CD4-positive, alpha-beta memory T cell (primary cell): Measurements from ENCODE around the gene TTC33. TPM values are rescaled to one million over a fixed set of nuclear protein-coding genes. Genes with fewer than 3 reads are reported as not detected.
"Not testable (repeated sequence)": the region's sequence is repeated elsewhere in the genome, so short reads cannot be mapped to it uniquely, and the experiment has no call there.

Experiments
- CTCF ChIA-PET: fragments of 350-600 bp; sonication (Branson Sonifier 250); formaldehyde crosslinking; loops from one replicate; lab custom pipeline; 2021; ENCODE audit warnings: inconsistent platforms; ENCODE audit not compliant: partially characterized antibody; lab: Charles Lee
- POLR2A ChIA-PET: fragments of 350-600 bp; sonication (Branson Sonifier 250); formaldehyde crosslinking; loops from one replicate; lab custom pipeline; 2021; ENCODE audit not compliant: partially characterized antibody; lab: Charles Lee
- DNase-seq, 5 donors: peaks; one replicate each; pipeline versions ENCODE4 v3.0.0 to v3.0.0-alpha.2; 2020 to 2022; ENCODE audit warnings: mixed read lengths in 1 of 5
- H3K27ac ChIP-seq: one replicate; pipeline ENCODE4 v1.7.0; 2013; ENCODE audit warnings: low read depth, low read length
- H3K27me3 ChIP-seq: 2 replicates; pipeline ENCODE4 v1.7.0; 2013; ENCODE audit warnings: mild to moderate bottlenecking, low read length, moderate library complexity; ENCODE audit not compliant: insufficient read depth
- H3K36me3 ChIP-seq: 2 replicates; pipeline ENCODE4 v1.7.0; 2013; ENCODE audit warnings: mild to moderate bottlenecking, low read length, moderate library complexity; ENCODE audit not compliant: insufficient read depth
- H3K4me1 ChIP-seq: 2 replicates; pipeline ENCODE4 v1.7.0; 2013; ENCODE audit warnings: mild to moderate bottlenecking, low read length, moderate library complexity; ENCODE audit not compliant: insufficient read depth
- H3K4me3 ChIP-seq, 2 donors: one replicate each; pipeline ENCODE4 v1.7.0; 2013; ENCODE audit warnings: low read length in 2 of 2, mild to moderate bottlenecking in 1 of 2
- H3K9me3 ChIP-seq, 2 donors: one replicate each; pipeline ENCODE4 v1.7.0; 2013; ENCODE audit warnings: low read length in 2 of 2, control low read depth in 1 of 2; ENCODE audit not compliant: control insufficient read depth in 1 of 2
- H3K27ac Mint-ChIP-seq, 7 donors: one replicate each; pipeline ENCODE4 v1.8.0; 2020 to 2021; ENCODE audit warnings: mixed read lengths in 7 of 7, mild to moderate bottlenecking in 6 of 7, inconsistent platforms in 3 of 7, moderate library complexity in 3 of 7
- H3K27me3 Mint-ChIP-seq, 2 donors: one replicate each; pipeline ENCODE4 v1.8.0; 2020 to 2021; ENCODE audit warnings: mixed read lengths in 2 of 2
- H3K36me3 Mint-ChIP-seq, 2 donors: one replicate each; pipeline ENCODE4 v1.8.0; 2020 to 2021; ENCODE audit warnings: mixed read lengths in 2 of 2, inconsistent platforms in 1 of 2, mild to moderate bottlenecking in 1 of 2
- H3K4me1 Mint-ChIP-seq, 4 donors: one replicate each; pipeline ENCODE4 v1.8.0; 2020 to 2021; ENCODE audit warnings: mixed read lengths in 4 of 4, mild to moderate bottlenecking in 1 of 4
- H3K4me3 Mint-ChIP-seq, 8 donors: one replicate each; pipeline ENCODE4 v1.8.0; 2020 to 2021; ENCODE audit warnings: mixed read lengths in 8 of 8, mild to moderate bottlenecking in 7 of 8, moderate library complexity in 6 of 8, inconsistent platforms in 3 of 8
- H3K9me3 Mint-ChIP-seq, 8 donors: one replicate each; pipeline ENCODE4 v1.8.0; 2020 to 2021; ENCODE audit warnings: mixed read lengths in 8 of 8, mild to moderate bottlenecking in 5 of 8, inconsistent platforms in 3 of 8, moderate library complexity in 1 of 8
- intact Hi-C: fragments of 100-400 bp; cut with micrococcal nuclease; formaldehyde crosslinking; loops from one replicate; pipeline ENCODE4 v1.15.1; 2023
- polyA plus RNA-seq, 2 donors: library from polyadenylated mRNA; unstranded; fragments of 300-500 nt; fragmentation: Illumina TruSeq; gene quantifications; one replicate each; pipeline ENCODE4 v1.2.3, GENCODE V29; 2021
- total RNA-seq, 2 experiments: library from RNA; stranded (reverse); gene quantifications; one replicate each; pipeline ENCODE4 v1.2.3, GENCODE V29; 2021

The TTC33 gene
- total and polyA plus RNA-seq, 4 experiments from 2014 or later, result 13.2 to 17.2 (median 15.7) TPM

DNA sequence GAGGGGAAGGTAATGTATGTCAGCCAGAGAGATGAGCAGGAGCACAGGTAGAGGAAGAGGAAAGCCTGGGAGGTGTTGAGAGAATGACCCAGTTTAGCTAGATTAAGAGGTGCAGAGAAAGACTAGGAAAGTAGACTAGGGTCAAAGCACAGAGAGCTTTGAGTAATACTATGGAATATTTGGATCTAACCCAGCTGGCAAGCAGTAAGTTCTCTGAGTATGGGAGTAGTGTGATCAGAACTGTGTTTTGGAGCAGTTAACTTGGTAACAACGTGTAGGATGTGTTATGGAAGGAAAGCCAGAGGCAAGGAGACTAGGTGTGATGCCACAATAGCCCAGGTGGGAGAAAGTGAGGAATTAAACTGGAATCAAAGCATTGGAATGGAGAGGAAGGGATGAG is 160.9 kb downstream of the TTC33 start:
- ChIA-PET POLR2A (no interaction called here), CTCF (interaction anchor here (0.6 kb wide), 1 partner anchor 255 kb away, joined by 5 read pairs; no protein-coding TSS in a partner anchor)
- no peak overlapping the region for H3K4me3 Mint-ChIP-seq
- no peaks in the 10 kb centered on the region for H3K9me3 ChIP-seq
- peaks cover 23 to 50% (median 36%) of the 10 kb centered on the region in 4 donors for H3K4me1 Mint-ChIP-seq
- H3K27ac ChIP-seq, result no peak overlapping the region
- H3K27ac Mint-ChIP-seq, result peak overlapping the region in 3 of 7 donors; percentile 19 to 64 (median 54)
- H3K36me3 ChIP-seq, result no peaks in the 10 kb centered on the region
- no peak overlapping the region for H3K4me3 ChIP-seq
- no peaks in the 10 kb centered on the region for H3K9me3 Mint-ChIP-seq
- intact Hi-C loops, result no loop called here
- no peaks in the 10 kb centered on the region for H3K36me3 Mint-ChIP-seq
- H3K4me1 ChIP-seq, result peaks cover 17% of the 10 kb centered on the region
- no peaks in the 10 kb centered on the region for H3K27me3 ChIP-seq
- no peaks in the 10 kb centered on the region for H3K27me3 Mint-ChIP-seq
- no peak for DNase-seq

DNA sequence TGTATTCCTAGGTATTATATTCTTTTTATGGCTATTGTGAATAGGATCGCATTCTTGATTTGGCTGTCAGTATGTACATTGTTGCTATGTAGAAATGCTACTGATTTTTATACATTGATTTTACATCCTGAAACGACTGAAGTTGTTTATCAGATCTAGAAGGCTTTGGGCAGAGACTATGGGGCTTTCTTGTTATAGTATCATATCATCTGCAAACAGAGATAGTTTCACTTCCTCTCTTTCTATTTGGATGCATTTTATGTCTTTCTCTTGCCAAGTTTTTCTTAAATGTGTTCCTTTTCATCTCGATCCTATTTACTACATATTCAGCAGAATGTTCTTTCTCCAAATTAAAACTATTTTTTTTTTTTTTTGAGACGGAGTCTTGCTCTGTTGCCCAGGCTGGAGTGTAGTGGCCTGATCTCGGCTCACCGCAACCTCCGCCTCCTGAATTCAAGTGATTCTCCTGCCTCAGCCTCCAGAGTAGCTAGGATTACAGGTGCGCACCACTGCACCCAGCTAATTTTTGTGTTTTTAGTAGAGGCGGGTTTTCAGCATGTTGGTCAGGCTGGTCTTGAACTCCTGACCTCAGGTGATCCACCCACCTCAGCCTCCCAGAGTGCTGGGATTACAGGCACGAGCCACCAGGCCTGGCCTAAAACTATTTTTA is 163.9 kb downstream of the TTC33 start:
- peaks cover 14 to 30% (median 20%) of the 10 kb centered on the region in 4 donors for H3K4me1 Mint-ChIP-seq
- H3K4me3 Mint-ChIP-seq, result peak overlapping the region in 3 of 8 donors; percentile 31 to 49 (median 35)
- intact Hi-C loops, CTCF ChIA-PET, H3K4me3 ChIP-seq, H3K27me3 ChIP-seq, H3K36me3 ChIP-seq, POLR2A ChIA-PET, H3K9me3 Mint-ChIP-seq, H3K9me3 ChIP-seq, H3K36me3 Mint-ChIP-seq, H3K27ac ChIP-seq, H3K27me3 Mint-ChIP-seq: not testable (repeated sequence)
- peak in 1 of 5 donors; percentile 5 for DNase-seq
- peaks cover 15% of the 10 kb centered on the region for H3K4me1 ChIP-seq
- peak overlapping the region; percentile 10 to 78 (median 30) for H3K27ac Mint-ChIP-seq

DNA sequence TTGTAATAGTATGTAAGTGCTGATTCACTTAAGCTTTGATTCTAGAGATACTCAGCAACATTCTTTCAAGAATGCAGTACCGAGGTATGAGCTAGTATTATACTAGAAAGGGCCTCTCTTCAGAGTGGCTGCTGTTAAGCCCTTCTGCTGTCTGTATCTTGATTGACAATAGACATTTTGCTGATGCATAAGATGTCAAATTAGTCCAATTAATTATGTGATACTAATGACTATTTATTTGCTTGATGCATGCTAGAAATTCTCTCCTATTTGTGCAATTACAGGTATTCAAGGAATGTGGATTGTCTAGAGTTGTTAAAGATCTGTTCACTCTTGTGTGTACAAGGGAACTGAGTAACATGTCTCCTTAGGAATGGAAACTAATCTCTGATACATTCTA is 168.4 kb downstream of the TTC33 start:
- Histone ChIP-seq H3K27ac (no peak overlapping the region), H3K4me1 (peaks cover 20% of the 10 kb centered on the region), H3K4me3 (no peak overlapping the region), H3K9me3 (no peaks in the 10 kb centered on the region), H3K27me3 (no peaks in the 10 kb centered on the region), H3K36me3 (no peaks in the 10 kb centered on the region)
- no peak for DNase-seq
- H3K9me3 Mint-ChIP-seq, result peaks cover 0 to 2% (median 0%) of the 10 kb centered on the region in 8 donors
- H3K36me3 Mint-ChIP-seq, result no peaks in the 10 kb centered on the region
- H3K4me1 Mint-ChIP-seq, result peaks cover 14 to 38% (median 24%) of the 10 kb centered on the region in 4 donors
- H3K27me3 Mint-ChIP-seq, result peaks cover 0 to 2% of the 10 kb centered on the region in 2 donors
- intact Hi-C loops, result no loop called here
- no peak overlapping the region for H3K27ac Mint-ChIP-seq
- CTCF ChIA-PET, result interaction anchor here (1.6 kb wide), 1 partner anchor 99 kb away, joined by 4 read pairs; no protein-coding TSS in a partner anchor
- no peak overlapping the region for H3K4me3 Mint-ChIP-seq
- POLR2A ChIA-PET, result interaction anchor here (1.0 kb wide), 1 partner anchor 12 kb away, joined by 3 read pairs; no protein-coding TSS in a partner anchor

DNA sequence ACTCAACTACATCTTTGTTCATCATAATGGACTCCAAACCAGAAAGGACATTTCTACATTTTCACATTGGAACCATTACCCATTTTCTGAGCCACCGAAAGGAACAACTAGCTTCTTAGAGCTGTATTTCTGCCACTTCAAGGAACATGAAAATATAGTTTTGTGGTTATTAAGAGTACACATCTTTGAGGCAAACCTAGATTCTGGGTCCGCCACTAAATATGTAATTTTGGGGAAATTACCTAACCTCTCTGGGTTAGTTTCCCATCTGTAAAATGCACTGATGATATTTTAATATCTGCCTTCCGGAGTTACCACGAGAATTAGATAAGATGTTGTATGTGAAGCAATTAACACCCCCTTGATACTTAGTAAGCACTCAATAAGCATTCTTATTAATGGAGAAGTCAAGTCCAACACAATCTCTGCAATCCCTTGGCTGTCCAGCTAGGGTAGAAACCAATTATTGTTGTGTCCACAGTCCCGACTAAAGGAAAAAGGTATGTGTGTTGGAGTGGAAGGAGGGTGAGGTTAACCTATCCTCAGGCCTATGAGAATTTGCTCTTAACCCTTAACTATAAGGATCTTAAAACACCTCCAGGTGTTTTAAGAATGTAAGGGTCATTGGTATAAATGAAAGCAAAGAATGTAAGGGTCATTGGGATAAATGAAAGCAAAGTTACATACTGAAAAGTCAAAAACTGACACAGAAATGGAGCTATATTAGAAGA is 170.1 kb downstream of the TTC33 start:
- no peaks in the 10 kb centered on the region for H3K36me3 Mint-ChIP-seq
- H3K4me1 Mint-ChIP-seq, result peaks cover 7 to 26% (median 13%) of the 10 kb centered on the region in 4 donors
- peak overlapping the region in 3 of 8 donors; percentile 39 to 58 (median 52) for H3K4me3 Mint-ChIP-seq
- no peak for DNase-seq
- intact Hi-C loops, result no loop called here
- POLR2A ChIA-PET, result interaction anchor here (1.4 kb wide), 1 partner anchor 20 kb away, joined by 3 read pairs; no protein-coding TSS in a partner anchor
- H3K27me3 Mint-ChIP-seq, result peaks cover 0 to 2% of the 10 kb centered on the region in 2 donors
- H3K4me1 ChIP-seq, result peaks cover 8% of the 10 kb centered on the region
- no peak overlapping the region for H3K4me3 ChIP-seq
- H3K27me3 ChIP-seq, result no peaks in the 10 kb centered on the region
- no peak overlapping the region for H3K27ac ChIP-seq
- peak overlapping the region in 2 of 7 donors; percentile 12 to 23 for H3K27ac Mint-ChIP-seq
- H3K36me3 ChIP-seq, result no peaks in the 10 kb centered on the region
- CTCF ChIA-PET, result no interaction called here
- H3K9me3 Mint-ChIP-seq, result peaks cover 0 to 2% (median 0%) of the 10 kb centered on the region in 8 donors
- H3K9me3 ChIP-seq, result no peaks in the 10 kb centered on the region

DNA sequence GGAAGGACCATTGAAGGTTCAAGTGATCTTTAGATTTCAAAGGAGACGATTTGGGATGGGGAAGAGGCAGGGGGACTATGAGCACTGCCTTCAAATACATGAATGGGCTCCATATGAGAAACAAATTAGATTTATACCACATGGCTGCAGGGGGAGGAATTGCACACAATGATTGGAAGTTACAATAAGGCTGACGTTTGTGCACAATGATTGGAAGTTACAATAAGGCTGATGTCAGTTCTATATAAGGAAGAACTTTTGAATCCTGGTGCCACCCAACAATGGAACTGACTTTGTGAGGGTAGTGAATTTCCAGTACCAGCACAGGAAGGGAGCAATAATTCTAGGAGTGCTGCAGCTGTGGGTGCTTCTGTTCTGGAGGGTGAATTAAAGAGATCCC is 171.7 kb downstream of the TTC33 start:
- H3K4me1 Mint-ChIP-seq, result peaks cover 15 to 33% (median 17%) of the 10 kb centered on the region in 4 donors
- ChIA-PET CTCF (no interaction called here), POLR2A (no interaction called here)
- H3K4me3 ChIP-seq, result no peak overlapping the region
- H3K4me3 Mint-ChIP-seq, result no peak overlapping the region
- no peak overlapping the region for H3K27ac Mint-ChIP-seq
- no peaks in the 10 kb centered on the region for H3K27me3 ChIP-seq
- no peaks in the 10 kb centered on the region for H3K9me3 ChIP-seq
- intact Hi-C loops, result no loop called here
- peaks cover 0 to 2% of the 10 kb centered on the region in 2 donors for H3K27me3 Mint-ChIP-seq
- peaks cover 0 to 2% (median 0%) of the 10 kb centered on the region in 8 donors for H3K9me3 Mint-ChIP-seq
- H3K4me1 ChIP-seq, result peaks cover 11% of the 10 kb centered on the region
- DNase-seq, result no peak
- H3K27ac ChIP-seq, result no peak overlapping the region
- H3K36me3 Mint-ChIP-seq, result no peaks in the 10 kb centered on the region
- H3K36me3 ChIP-seq, result no peaks in the 10 kb centered on the region

DNA sequence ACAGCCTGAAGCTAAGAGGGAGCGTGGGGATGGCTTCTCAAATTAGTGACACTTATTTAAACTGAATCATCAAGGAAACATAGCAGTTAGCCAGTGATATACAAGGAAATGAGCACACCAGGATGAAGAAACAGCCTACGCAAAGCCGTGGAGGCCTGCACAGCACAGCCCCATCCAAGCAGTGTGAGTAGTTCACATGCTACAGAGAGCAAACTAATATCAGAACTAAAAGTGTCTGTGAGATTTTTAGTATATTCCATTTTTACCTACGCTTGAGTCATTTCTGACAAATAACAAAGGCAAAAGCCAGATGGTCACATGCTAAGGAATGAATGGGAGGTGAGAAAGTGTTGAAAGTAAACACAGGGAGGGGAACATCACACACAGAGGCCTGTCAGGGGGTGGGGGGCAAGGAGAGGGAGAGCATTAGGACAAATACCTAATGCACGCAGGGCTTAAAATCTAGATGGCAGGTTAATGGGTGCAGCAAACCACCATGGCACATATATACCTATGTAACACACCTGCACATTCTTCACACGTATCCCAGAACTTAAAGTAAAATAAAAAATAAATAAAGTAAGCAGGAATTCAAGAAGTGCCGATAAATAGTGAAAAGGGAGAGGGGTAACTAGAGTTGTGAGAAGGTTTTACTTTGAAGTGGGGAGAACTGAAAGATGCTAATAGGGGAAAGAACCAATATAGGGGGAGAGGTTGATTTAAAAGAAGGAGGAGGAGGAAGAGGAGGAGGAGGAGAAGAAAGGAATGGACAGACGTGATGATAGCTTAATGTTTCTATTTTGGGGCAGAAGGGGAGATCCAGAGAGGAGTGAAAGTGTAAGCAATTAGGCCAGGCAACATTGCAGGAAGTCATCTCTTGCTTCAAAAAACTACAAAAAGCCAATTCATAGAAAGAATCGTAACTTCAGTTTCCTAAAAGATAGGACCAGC is 177.0 kb downstream of the TTC33 start:
- H3K9me3 Mint-ChIP-seq, result no peaks in the 10 kb centered on the region
- POLR2A ChIA-PET, result no interaction called here
- H3K4me3 Mint-ChIP-seq, result peak overlapping the region; percentile 70 to 87 (median 82)
- no peak overlapping the region for H3K4me3 ChIP-seq
- intact Hi-C loops, result loop anchor here (2.0 kb wide), 2 partner anchors 74 to 100 kb away; partner anchors contain the start of gene PTGER4
- H3K36me3 ChIP-seq, result no peaks in the 10 kb centered on the region
- peaks cover 13% of the 10 kb centered on the region for H3K4me1 ChIP-seq
- CTCF ChIA-PET, result no interaction called here
- H3K36me3 Mint-ChIP-seq, result no peaks in the 10 kb centered on the region
- DNase-seq, result peak in 2 of 5 donors; percentile 2 to 5
- H3K27me3 Mint-ChIP-seq, result peaks cover 0 to 2% of the 10 kb centered on the region in 2 donors
- H3K4me1 Mint-ChIP-seq, result peaks cover 15 to 23% (median 17%) of the 10 kb centered on the region in 4 donors
- no peaks in the 10 kb centered on the region for H3K9me3 ChIP-seq
- peak overlapping the region in 6 of 7 donors; percentile 25 to 90 (median 67) for H3K27ac Mint-ChIP-seq
- H3K27ac ChIP-seq, result no peak overlapping the region
- H3K27me3 ChIP-seq, result no peaks in the 10 kb centered on the region
